HEK293 (cell line): ENCODE measurements around the gene MICALL1.

Experiments used
- CTCF ChIA-PET: fragments of 350-600 bp; formaldehyde crosslinking; extraction: SDS; loops from one replicate; lab custom pipeline; 2021; ENCODE audit warnings: antibody characterized with exemption; lab: Yijun Ruan, JAX
- POLR2A ChIA-PET: fragments of 300-600 bp; formaldehyde crosslinking; extraction: SDS; loops from one replicate; lab custom pipeline; 2020; ENCODE audit warnings: antibody characterized with exemption, inconsistent platforms; lab: Yijun Ruan, JAX
- H3K27ac ChIP-seq: fragments of 200-500 bp; sonication (Bioruptor generic); 2 replicates; pipeline ENCODE4 v1.5.1; 2014; ENCODE audit warnings: low read depth, low read length, control low read depth, inconsistent platforms; ENCODE audit errors: extremely low read depth
- H3K36me3 ChIP-seq, 2 experiments: fragments of 200-500 bp in 1 of 2; sonication (Bioruptor generic) in 1 of 2; 1 replicate in 1 of 2; 2 replicates in 1 of 2; pipeline ENCODE4 v1.5.1; 2014 to 2017; ENCODE audit warnings: inconsistent platforms in 2 of 2, low read length in 2 of 2; ENCODE audit not compliant: control insufficient read depth in 2 of 2, insufficient read depth in 1 of 2
- H3K4me1 ChIP-seq: fragments of 200-500 bp; sonication (Bioruptor generic); 2 replicates; pipeline ENCODE4 v1.5.1; 2014; ENCODE audit warnings: mild to moderate bottlenecking, low read length, inconsistent platforms; ENCODE audit not compliant: control insufficient read depth, insufficient read depth
- H3K4me3 ChIP-seq: 2 replicates; pipeline ENCODE4 v1.5.1; 2011; ENCODE audit warnings: low read depth, mild to moderate bottlenecking, control low read depth, low read length, moderate library complexity
- H3K9me3 ChIP-seq: fragments of 200-500 bp; sonication (Bioruptor generic); 2 replicates; pipeline ENCODE4 v1.5.1; 2014; ENCODE audit warnings: low read depth, low read length, inconsistent platforms; ENCODE audit not compliant: control insufficient read depth, insufficient read depth
- GFI1B ChIP-seq: fragments of 450-650 bp; formaldehyde crosslinking; IDR thresholded peaks from 2 replicates; pipeline ENCODE4 v1.5.1; 2016; ENCODE audit warnings: missing biosample characterization, missing genetic modification characterization
- HOXA7 ChIP-seq: sonication (generic); formaldehyde crosslinking; IDR thresholded peaks from 2 replicates; pipeline ENCODE4 v1.8.1; 2022; ENCODE audit warnings: missing genetic modification reagents, borderline replicate concordance
- MZF1 ChIP-seq: fragments of 450-650 bp; formaldehyde crosslinking; IDR thresholded peaks from 2 replicates; pipeline ENCODE4 v1.5.1; 2017; ENCODE audit warnings: missing biosample characterization, missing genetic modification characterization, borderline replicate concordance
- ZEB2 ChIP-seq: fragments of 450-650 bp; formaldehyde crosslinking; IDR thresholded peaks from 2 replicates; pipeline ENCODE4 v1.5.1; 2016; ENCODE audit warnings: missing biosample characterization, missing genetic modification characterization
- ZFHX2 ChIP-seq: fragments of 450-650 bp; formaldehyde crosslinking; conservative IDR thresholded peaks from 2 replicates; pipeline ENCODE4 v1.5.1; 2016; ENCODE audit warnings: missing biosample characterization, missing genetic modification characterization
- ZFP69B ChIP-seq: fragments of 450-650 bp; formaldehyde crosslinking; IDR thresholded peaks from 2 replicates; pipeline ENCODE4 v1.5.1; 2016; ENCODE audit warnings: missing biosample characterization, missing genetic modification characterization
- ZNF221 ChIP-seq: fragments of 450-650 bp; formaldehyde crosslinking; IDR thresholded peaks from 2 replicates; pipeline ENCODE4 v1.5.1; 2017; ENCODE audit warnings: missing biosample characterization, missing genetic modification characterization, borderline replicate concordance
- ZNF350 ChIP-seq: fragments of 450-650 bp; formaldehyde crosslinking; IDR thresholded peaks from 2 replicates; pipeline ENCODE4 v1.5.0; 2017; ENCODE audit warnings: missing biosample characterization, mild to moderate bottlenecking, missing genetic modification characterization
- ZNF48 ChIP-seq: fragments of 450-650 bp; formaldehyde crosslinking; IDR thresholded peaks from 2 replicates; pipeline ENCODE4 v1.5.1; 2016; ENCODE audit warnings: missing biosample characterization, missing genetic modification characterization
- ZNF521 ChIP-seq: fragments of 450-650 bp; formaldehyde crosslinking; IDR thresholded peaks from 2 replicates; pipeline ENCODE4 v1.5.1; 2017; ENCODE audit warnings: missing biosample characterization, mild to moderate bottlenecking, missing genetic modification characterization
- ZNF529 ChIP-seq: fragments of 450-650 bp; formaldehyde crosslinking; IDR thresholded peaks from 2 replicates; pipeline ENCODE4 v1.5.1; 2017; ENCODE audit warnings: missing genetic modification characterization, missing biosample characterization; ENCODE audit not compliant: insufficient replicate concordance
- ZNF600 ChIP-seq: fragments of 450-650 bp; formaldehyde crosslinking; IDR thresholded peaks from 2 replicates; pipeline ENCODE4 v1.5.1; 2016; ENCODE audit warnings: missing biosample characterization, missing genetic modification characterization
- ZNF623 ChIP-seq: fragments of 450-650 bp; formaldehyde crosslinking; IDR thresholded peaks from 2 replicates; pipeline ENCODE4 v1.5.1; 2016; ENCODE audit warnings: missing biosample characterization, missing genetic modification characterization
- TF ChIP-seq, protein P1 (sequence below): fragments of 450-650 bp; formaldehyde crosslinking; conservative IDR thresholded peaks from 2 replicates; pipeline ENCODE4 v1.5.1; 2016; ENCODE audit warnings: low read depth, missing biosample characterization, missing genetic modification characterization
- TF ChIP-seq, protein P2 (sequence below): fragments of 450-650 bp; formaldehyde crosslinking; IDR thresholded peaks from 2 replicates; pipeline ENCODE4 v1.5.1; 2016; ENCODE audit warnings: missing biosample characterization, missing genetic modification characterization
- TF ChIP-seq, protein P3 (sequence below): fragments of 450-650 bp; formaldehyde crosslinking; IDR thresholded peaks from 2 replicates; pipeline ENCODE4 v1.5.1; 2016; ENCODE audit warnings: missing biosample characterization, missing genetic modification characterization

MICALL1 gene

DNA sequence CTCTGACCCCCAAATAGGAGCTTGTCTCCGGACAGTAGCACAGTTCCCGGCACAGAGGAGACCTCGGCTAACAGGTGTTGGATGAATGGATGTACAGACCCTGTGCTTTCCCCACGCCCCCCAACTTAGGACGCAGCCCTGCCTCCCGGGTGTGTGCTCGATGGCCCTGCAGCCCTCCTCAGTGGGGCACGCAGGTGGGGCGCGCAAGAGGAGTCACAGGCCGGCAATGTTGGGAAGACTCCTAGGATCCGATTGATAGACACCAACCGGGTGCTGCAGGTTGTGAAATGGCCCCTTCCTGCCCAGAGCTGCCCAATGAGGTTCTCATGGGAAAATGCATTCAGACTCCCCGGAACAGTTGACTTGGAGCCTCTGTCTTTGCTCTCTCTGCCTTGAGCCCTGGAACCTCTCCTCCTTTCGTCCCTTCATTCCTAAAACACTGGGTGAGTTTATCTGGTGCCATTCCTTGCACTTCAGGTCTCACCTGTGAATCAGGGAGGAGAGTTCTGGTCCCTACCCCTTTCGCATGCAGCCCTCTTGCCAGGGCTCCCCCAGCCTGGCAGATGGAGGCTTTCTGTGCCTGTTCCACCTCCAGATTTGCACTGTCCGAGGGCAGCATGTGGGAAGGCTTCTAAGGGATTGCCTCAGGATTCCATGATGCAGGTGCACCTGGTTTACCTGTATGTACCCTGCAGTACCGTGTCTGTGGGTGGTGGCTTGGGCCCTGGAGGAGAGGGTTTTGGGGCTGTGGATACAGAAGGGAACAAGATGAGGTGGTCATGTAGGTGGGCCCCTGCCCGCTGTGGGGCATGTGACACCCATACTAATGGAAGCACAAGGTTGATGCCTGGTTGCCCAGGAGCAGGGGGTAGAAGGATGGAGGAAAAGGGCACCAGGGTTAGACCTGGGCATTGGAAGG, 1.2 kb downstream of the MICALL1 start (continued):
- TF ChIP-seq, protein P1, sequence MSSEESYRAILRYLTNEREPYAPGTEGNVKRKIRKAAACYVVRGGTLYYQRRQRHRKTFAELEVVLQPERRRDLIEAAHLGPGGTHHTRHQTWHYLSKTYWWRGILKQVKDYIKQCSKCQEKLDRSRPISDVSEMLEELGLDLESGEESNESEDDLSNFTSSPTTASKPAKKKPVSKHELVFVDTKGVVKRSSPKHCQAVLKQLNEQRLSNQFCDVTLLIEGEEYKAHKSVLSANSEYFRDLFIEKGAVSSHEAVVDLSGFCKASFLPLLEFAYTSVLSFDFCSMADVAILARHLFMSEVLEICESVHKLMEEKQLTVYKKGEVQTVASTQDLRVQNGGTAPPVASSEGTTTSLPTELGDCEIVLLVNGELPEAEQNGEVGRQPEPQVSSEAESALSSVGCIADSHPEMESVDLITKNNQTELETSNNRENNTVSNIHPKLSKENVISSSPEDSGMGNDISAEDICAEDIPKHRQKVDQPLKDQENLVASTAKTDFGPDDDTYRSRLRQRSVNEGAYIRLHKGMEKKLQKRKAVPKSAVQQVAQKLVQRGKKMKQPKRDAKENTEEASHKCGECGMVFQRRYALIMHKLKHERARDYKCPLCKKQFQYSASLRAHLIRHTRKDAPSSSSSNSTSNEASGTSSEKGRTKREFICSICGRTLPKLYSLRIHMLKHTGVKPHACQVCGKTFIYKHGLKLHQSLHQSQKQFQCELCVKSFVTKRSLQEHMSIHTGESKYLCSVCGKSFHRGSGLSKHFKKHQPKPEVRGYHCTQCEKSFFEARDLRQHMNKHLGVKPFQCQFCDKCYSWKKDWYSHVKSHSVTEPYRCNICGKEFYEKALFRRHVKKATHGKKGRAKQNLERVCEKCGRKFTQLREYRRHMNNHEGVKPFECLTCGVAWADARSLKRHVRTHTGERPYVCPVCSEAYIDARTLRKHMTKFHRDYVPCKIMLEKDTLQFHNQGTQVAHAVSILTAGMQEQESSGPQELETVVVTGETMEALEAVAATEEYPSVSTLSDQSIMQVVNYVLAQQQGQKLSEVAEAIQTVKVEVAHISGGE (tag by site-specific recombination): no peak
- no peak for TF ChIP-seq GFI1B (tag by site-specific recombination)
- TF ChIP-seq ZFHX2 (tag by site-specific recombination): peak; percentile 78
- TF ChIP-seq ZNF521 (tag by site-specific recombination): no peak
- TF ChIP-seq ZNF221 (tag by site-specific recombination): no peak
- TF ChIP-seq, protein P2, sequence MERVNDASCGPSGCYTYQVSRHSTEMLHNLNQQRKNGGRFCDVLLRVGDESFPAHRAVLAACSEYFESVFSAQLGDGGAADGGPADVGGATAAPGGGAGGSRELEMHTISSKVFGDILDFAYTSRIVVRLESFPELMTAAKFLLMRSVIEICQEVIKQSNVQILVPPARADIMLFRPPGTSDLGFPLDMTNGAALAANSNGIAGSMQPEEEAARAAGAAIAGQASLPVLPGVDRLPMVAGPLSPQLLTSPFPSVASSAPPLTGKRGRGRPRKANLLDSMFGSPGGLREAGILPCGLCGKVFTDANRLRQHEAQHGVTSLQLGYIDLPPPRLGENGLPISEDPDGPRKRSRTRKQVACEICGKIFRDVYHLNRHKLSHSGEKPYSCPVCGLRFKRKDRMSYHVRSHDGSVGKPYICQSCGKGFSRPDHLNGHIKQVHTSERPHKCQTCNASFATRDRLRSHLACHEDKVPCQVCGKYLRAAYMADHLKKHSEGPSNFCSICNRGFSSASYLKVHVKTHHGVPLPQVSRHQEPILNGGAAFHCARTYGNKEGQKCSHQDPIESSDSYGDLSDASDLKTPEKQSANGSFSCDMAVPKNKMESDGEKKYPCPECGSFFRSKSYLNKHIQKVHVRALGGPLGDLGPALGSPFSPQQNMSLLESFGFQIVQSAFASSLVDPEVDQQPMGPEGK (tag by site-specific recombination): peak; percentile 8; the same call in 1 of the 2 replicates
- TF ChIP-seq, protein P3, sequence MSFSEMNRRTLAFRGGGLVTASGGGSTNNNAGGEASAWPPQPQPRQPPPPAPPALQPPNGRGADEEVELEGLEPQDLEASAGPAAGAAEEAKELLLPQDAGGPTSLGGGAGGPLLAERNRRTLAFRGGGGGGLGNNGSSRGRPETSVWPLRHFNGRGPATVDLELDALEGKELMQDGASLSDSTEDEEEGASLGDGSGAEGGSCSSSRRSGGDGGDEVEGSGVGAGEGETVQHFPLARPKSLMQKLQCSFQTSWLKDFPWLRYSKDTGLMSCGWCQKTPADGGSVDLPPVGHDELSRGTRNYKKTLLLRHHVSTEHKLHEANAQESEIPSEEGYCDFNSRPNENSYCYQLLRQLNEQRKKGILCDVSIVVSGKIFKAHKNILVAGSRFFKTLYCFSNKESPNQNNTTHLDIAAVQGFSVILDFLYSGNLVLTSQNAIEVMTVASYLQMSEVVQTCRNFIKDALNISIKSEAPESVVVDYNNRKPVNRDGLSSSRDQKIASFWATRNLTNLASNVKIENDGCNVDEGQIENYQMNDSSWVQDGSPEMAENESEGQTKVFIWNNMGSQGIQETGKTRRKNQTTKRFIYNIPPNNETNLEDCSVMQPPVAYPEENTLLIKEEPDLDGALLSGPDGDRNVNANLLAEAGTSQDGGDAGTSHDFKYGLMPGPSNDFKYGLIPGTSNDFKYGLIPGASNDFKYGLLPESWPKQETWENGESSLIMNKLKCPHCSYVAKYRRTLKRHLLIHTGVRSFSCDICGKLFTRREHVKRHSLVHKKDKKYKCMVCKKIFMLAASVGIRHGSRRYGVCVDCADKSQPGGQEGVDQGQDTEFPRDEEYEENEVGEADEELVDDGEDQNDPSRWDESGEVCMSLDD (tag by site-specific recombination): peak; percentile 69; the same call in 1 of the 2 replicates
- no peak for TF ChIP-seq ZNF48 (tag by site-specific recombination)
- no peak for TF ChIP-seq ZNF529
- no peak for TF ChIP-seq HOXA7
- no peak for TF ChIP-seq ZEB2
- TF ChIP-seq ZNF600 (tag by site-specific recombination): no peak
- TF ChIP-seq MZF1 (tag by site-specific recombination): no peak
- TF ChIP-seq ZNF623 (tag by site-specific recombination): no peak

DNA sequence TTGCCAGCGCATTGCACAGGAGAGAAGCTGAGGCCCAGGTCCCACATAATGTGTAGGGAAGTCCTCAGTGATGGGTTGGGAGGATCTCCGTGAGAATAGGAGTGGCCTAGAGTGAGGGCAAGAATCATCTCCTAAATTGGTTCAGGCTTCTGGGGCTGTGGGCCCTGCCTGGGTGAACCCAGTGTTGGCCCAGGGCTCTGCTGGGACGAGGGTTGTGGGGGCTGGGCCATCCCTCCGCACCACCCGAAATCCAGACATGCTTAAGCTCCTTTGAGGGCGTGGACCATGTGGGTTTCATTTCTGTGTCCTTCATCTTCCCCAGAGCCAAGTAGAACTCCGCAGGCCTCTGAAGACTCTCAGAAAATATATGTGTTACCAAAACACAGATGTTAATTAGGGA, 3.7 kb downstream of the MICALL1 start:
- TF ChIP-seq ZNF350 (tag by site-specific recombination) (no peak), ZFP69B (tag by site-specific recombination) (0 out of 2 replicates have a peak, but pooled peaks have one; percentile 35)
- H3K4me1 ChIP-seq: peaks cover 10% of the 10 kb centered on the region; the same call in 1 of the 2 replicates
- no peak overlapping the region for H3K4me3 ChIP-seq
- no peaks in the 10 kb centered on the region for H3K9me3 ChIP-seq
- H3K27ac ChIP-seq: no peak overlapping the region
- CTCF ChIA-PET: interaction anchor here (0.9 to 1.2 kb wide), 2 partner anchors 24 to 46 kb away, joined by 3 to 7 read pairs; no protein-coding TSS in a partner anchor
- peaks cover 14 to 49% of the 10 kb centered on the region in 2 experiments; a peak in 2 of 3 replicates for H3K36me3 ChIP-seq
- POLR2A ChIA-PET: interaction anchor here (1.2 kb wide), 1 partner anchor 11 kb away, joined by 3 read pairs; no protein-coding TSS in a partner anchor
